Measurements from ENCODE around the gene LIN7B.

The LIN7B gene

DNA sequence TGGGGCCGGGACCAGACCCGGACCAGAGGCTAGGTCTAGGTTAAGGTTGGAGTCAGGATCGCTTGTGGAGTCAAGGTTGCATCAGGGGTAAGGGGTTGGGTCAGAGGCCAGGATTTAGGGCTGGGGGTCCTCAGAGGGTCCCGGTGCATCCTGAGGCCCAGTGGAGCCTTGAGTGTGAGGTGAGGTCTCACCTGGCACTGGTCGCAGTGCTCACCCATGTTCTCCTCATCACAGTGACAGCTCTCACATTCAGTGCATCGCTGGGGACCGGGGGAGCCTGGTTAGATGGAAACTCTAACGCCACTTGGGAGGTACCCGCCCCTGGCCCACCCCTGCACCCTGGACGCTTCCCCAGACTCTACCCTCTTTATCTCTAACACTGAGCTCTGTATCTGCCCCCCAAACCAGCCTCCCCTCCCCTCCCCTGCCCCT is 38.0 kb downstream of the LIN7B start:
- TF ChIP-seq, protein P1, sequence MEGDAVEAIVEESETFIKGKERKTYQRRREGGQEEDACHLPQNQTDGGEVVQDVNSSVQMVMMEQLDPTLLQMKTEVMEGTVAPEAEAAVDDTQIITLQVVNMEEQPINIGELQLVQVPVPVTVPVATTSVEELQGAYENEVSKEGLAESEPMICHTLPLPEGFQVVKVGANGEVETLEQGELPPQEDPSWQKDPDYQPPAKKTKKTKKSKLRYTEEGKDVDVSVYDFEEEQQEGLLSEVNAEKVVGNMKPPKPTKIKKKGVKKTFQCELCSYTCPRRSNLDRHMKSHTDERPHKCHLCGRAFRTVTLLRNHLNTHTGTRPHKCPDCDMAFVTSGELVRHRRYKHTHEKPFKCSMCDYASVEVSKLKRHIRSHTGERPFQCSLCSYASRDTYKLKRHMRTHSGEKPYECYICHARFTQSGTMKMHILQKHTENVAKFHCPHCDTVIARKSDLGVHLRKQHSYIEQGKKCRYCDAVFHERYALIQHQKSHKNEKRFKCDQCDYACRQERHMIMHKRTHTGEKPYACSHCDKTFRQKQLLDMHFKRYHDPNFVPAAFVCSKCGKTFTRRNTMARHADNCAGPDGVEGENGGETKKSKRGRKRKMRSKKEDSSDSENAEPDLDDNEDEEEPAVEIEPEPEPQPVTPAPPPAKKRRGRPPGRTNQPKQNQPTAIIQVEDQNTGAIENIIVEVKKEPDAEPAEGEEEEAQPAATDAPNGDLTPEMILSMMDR (IDR thresholded peaks at IDR 0.05; ENCODE audit: low read depth, low read length), result no peak
- DNase-seq (ENCODE audit: low read depth, low spot score), result no peak
- no peak overlapping the region for H3K4me3 ChIP-seq (ENCODE audit: low read depth, low read length)
- in situ Hi-C loops (cut with HindIII; ENCODE audit: low sequenced_read_pairs), result no loop called here

GRCh38 chr19:49153167-49153809 is 39.1 kb downstream of the LIN7B start:
- TF ChIP-seq, protein P1 (IDR thresholded peaks at IDR 0.05; ENCODE audit: low read depth, low read length), result no peak
- H3K4me3 ChIP-seq (ENCODE audit: low read depth, low read length), result no peak overlapping the region
- DNase-seq (ENCODE audit: low read depth, low spot score), result no peak
- in situ Hi-C loops (cut with HindIII; ENCODE audit: low sequenced_read_pairs), result no loop called here

GRCh38 chr19:49154279-49154678 is 40.1 kb downstream of the LIN7B start:
- no peak overlapping the region for H3K4me3 ChIP-seq (ENCODE audit: low read depth, low read length)
- in situ Hi-C loops (cut with HindIII; ENCODE audit: low sequenced_read_pairs), result no loop called here
- TF ChIP-seq, protein P1 (IDR thresholded peaks at IDR 0.05; ENCODE audit: low read depth, low read length), result no peak
- no peak for DNase-seq (ENCODE audit: low read depth, low spot score)

DNA sequence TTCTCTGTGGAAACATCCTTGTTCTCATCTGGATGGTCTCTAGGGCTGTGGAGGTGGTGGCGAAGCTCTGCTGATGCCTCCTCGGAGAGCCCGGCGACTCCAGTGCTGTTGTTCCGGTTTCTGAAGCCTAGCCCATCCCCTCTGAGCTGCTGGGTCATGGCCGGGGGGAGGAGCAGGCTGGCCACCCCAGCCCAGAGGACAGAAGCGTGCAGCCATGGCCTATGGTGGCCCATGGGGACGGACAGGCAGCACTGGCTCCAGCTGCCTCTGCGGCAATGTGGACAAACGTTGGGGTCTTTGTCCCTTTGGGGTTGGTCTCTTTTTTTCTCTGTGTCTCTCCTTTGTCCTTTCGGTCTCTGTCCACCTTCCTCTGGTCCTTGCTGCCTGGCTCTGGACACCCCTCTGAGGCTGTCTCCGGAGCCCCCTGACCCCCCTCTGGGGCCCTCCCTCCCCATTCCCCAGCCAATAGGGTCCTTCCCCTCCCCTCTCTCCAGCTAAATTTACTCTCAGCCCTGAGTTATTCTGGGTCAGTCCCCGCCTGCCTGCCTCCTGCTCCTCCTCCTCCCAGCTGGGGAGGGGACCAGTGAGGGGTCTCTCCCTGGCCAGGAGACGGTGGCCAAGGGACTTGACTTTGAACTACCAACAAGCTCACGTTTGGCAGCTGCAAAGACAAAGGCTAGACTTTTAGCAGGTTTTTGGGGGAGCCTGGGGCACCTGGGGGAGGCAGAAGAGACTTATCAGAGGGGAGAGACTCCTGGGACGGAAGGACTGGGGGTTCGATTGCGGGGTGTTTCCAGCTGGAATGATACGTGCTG is 41.0 kb downstream of the LIN7B start, which contains the start of gene HRC:
Gene HRC (minus strand): TSS at position 392 of the 815 bp plus-strand sequence. CDS start 159 bp downstream, at position 233.
- TF ChIP-seq, protein P1 (IDR thresholded peaks at IDR 0.05; ENCODE audit: low read depth, low read length), result no peak
- no peak for DNase-seq (ENCODE audit: low read depth, low spot score)
- in situ Hi-C loops (cut with HindIII; ENCODE audit: low sequenced_read_pairs), result no loop called here

DNA sequence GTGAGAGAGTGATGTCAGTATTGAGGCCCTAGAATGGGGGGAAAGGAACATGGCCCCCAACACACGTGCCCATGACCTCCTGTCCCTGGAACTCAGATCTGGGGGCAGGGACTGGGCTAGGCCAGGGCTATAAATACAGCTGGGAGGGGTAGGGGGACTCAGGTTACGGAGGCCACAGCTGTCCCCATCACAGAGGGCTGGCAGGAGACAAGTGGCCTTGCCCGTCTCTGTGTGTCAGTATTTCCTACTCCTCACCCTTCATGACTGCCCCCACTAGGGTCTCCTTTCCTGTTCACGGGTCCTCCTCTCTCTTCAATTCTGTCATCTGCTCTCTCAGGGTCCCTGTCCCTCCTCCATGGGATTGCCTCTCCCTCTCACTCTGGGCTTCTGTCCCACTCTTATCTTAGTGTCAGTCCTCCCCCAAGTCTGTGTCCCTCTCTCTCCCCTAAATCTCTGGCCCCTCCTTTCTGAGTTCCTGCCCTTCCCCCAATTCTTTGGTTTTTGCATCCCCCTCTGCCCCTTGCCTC is 41.7 kb downstream of the LIN7B start:
- TF ChIP-seq, protein P1 (IDR thresholded peaks at IDR 0.05; ENCODE audit: low read depth, low read length), result no peak
- in situ Hi-C loops (cut with HindIII; ENCODE audit: low sequenced_read_pairs), result no loop called here

More for the DNA sequence above, 41.0 kb downstream of the LIN7B start, which contains the start of gene HRC:
- no peak within 1 kb of the TSS for H3K4me3 ChIP-seq (ENCODE audit: low read depth, low read length)

DNA sequence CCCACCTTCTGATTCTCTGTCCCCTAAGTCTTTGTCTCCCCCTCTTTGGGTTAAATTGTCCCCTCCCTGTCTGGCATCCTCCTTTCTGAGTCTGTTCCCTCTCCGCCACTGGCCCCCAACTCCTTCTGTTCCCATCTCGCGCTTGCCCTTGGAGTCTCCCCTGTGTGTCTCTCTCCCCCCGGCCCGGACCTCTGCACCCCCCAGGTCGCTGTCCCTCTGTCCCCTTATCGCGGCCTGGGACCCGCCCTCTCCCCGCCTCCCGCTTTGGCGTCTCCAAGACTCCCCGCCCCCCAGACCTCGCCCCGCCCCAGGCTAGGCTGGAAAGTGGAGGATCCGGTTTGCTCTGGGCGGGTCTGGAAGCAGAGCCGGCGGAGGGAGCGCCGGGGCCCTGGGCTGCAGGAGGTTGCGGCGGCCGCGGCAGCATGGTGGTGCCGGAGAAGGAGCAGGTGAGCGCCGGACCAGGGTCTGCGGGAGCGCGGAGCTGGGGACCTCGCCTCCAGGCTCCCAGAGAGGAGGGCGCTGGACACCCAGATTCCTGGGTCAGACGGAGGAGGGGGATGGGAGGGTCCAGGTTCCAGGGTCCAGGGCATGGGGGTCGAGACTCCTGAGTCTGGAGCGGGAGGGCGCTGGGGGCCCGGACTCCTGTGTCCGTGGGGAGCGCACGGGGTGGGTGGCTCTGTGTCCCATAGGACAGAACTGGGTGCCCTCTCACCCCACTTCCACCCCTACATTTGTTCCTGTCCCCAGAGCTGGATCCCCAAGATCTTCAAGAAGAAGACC is 43.5 kb downstream of the LIN7B start, which contains the start of gene TRPM4:
Gene TRPM4 (plus strand): TSS at position 348 of the 780 bp plus-strand sequence. CDS start 75 bp downstream, at position 423.
- H3K4me3 ChIP-seq (ENCODE audit: low read depth, low read length), result peak within 1 kb of the TSS; percentile 66
- DNase-seq (ENCODE audit: low read depth, low spot score), result peak; percentile 72
- TF ChIP-seq, protein P1 (IDR thresholded peaks at IDR 0.05; ENCODE audit: low read depth, low read length), result no peak
- in situ Hi-C loops (cut with HindIII; ENCODE audit: low sequenced_read_pairs), result no loop called here

More for the DNA sequence above, 41.7 kb downstream of the LIN7B start:
- DNase-seq (ENCODE audit: low read depth, low spot score), result no peak
- no peak overlapping the region for H3K4me3 ChIP-seq (ENCODE audit: low read depth, low read length)

Data from astrocyte of the spinal cord (primary cell).